Activated CD8-positive, alpha-beta memory T cell treated with anti-CD3 and anti-CD28 coated beads, Interleukin-2, amount 10 ng/mL, durations not matched to agents 7 days and 5 days (primary cell): ENCODE data around the gene SLC2A9. TPM values are rescaled to one million over a fixed set of nuclear protein-coding genes. Genes with fewer than 3 reads are reported as not detected.
"Not testable (repeated sequence)": the region's sequence is repeated elsewhere in the genome, so short reads cannot be mapped to it uniquely, and the experiment has no call there.

Experiments
- ATAC-seq: fragments of 150-1000 bp; cut with Tn5 transposase; one replicate; pipeline ENCODE4 v1.10.0; 2021; ENCODE audit warnings: moderate library complexity
- CTCF ChIA-PET: fragments of 350-600 bp; sonication (Branson Sonifier 250); formaldehyde crosslinking; loops from one replicate; lab custom pipeline; 2021; ENCODE audit warnings: antibody characterized with exemption; lab: Charles Lee
- DNase-seq: peaks from one replicate; pipeline ENCODE4 v3.0.0-alpha.2; 2020
- H3K27ac Mint-ChIP-seq: one replicate; pipeline ENCODE4 v1.8.0; 2021; ENCODE audit warnings: mild to moderate bottlenecking, mixed read lengths
- H3K27me3 Mint-ChIP-seq: one replicate; pipeline ENCODE4 v1.8.0; 2021; ENCODE audit warnings: mixed read lengths
- H3K36me3 Mint-ChIP-seq: one replicate; pipeline ENCODE4 v1.8.0; 2021; ENCODE audit warnings: mild to moderate bottlenecking, mixed read lengths
- H3K4me1 Mint-ChIP-seq: one replicate; pipeline ENCODE4 v1.8.0; 2021; ENCODE audit warnings: mixed read lengths
- H3K4me3 Mint-ChIP-seq: one replicate; pipeline ENCODE4 v1.8.0; 2021; ENCODE audit warnings: mild to moderate bottlenecking, moderate library complexity, mixed read lengths
- H3K9me3 Mint-ChIP-seq: one replicate; pipeline ENCODE4 v1.8.0; 2022; ENCODE audit warnings: low read depth, mixed read lengths
- total RNA-seq, 2 experiments: library from RNA; stranded (reverse); gene quantifications; one replicate each; pipeline ENCODE4 v1.2.3, GENCODE V29; 2021

SLC2A9 gene
- total RNA-seq, 2 experiments from 2014 or later = 1.4 to 3.8 TPM

GRCh38 chr4:9916346-9916745 lies 105.0 kb downstream of the SLC2A9 start:
- Mint-ChIP-seq H3K4me1 (no peaks in the 10 kb centered on the region), H3K27me3 (peaks cover 4% of the 10 kb centered on the region), H3K36me3 (no peaks in the 10 kb centered on the region), H3K27ac (no peak overlapping the region), H3K4me3 (no peak overlapping the region), H3K9me3 (no peaks in the 10 kb centered on the region)
- ATAC-seq (no peak), DNase-seq (no peak)
- CTCF ChIA-PET = interaction anchor here (0.7 kb wide), 1 partner anchor 98 kb away, joined by 3 read pairs; no protein-coding TSS in a partner anchor

- Mint-ChIP-seq H3K9me3 (no peaks in the 10 kb centered on the region), H3K36me3 (no peaks in the 10 kb centered on the region), H3K4me1 (no peaks in the 10 kb centered on the region), H3K27me3 (peaks cover 4% of the 10 kb centered on the region), H3K4me3 (no peak overlapping the region), H3K27ac (no peak overlapping the region)
- no peak for ATAC-seq
- CTCF ChIA-PET = interaction anchor here (0.7 kb wide), 1 partner anchor 84 kb away, joined by 3 read pairs; no protein-coding TSS in a partner anchor
- DNase-seq = no peak
These were observed 107.5 kb downstream of the SLC2A9 start for GRCh38 chr4:9913846-9914245.

- H3K27me3 Mint-ChIP-seq = peaks cover 13% of the 10 kb centered on the region
- H3K27ac Mint-ChIP-seq = no peak overlapping the region
These were observed 114.3 kb downstream of the SLC2A9 start for GRCh38 chr4:9906996-9907395.

GRCh38 chr4:9904976-9905587 lies 116.2 kb downstream of the SLC2A9 start:
- H3K4me1 Mint-ChIP-seq = peaks cover 9% of the 10 kb centered on the region
- no peak overlapping the region for H3K4me3 Mint-ChIP-seq
- H3K27me3 Mint-ChIP-seq = peaks cover 13% of the 10 kb centered on the region
- CTCF ChIA-PET = interaction anchor here (1.1 to 2.0 kb wide), 3 partner anchors 46 to 109 kb away, joined by 3 to 11 read pairs (median 3); no protein-coding TSS in a partner anchor
- H3K27ac Mint-ChIP-seq = no peak overlapping the region
- DNase-seq (no peak), ATAC-seq (peak; percentile 64)
- H3K36me3 Mint-ChIP-seq = no peaks in the 10 kb centered on the region
- no peaks in the 10 kb centered on the region for H3K9me3 Mint-ChIP-seq

More at GRCh38 chr4:9906996-9907395, 114.3 kb downstream of the SLC2A9 start:
- H3K9me3 Mint-ChIP-seq = no peaks in the 10 kb centered on the region
- no peak for DNase-seq
- CTCF ChIA-PET = no interaction called here
- no peaks in the 10 kb centered on the region for H3K36me3 Mint-ChIP-seq
- peaks cover 9% of the 10 kb centered on the region for H3K4me1 Mint-ChIP-seq
- H3K4me3 Mint-ChIP-seq = no peak overlapping the region
- ATAC-seq = no peak

- DNase-seq (no peak), ATAC-seq (no peak)
- Mint-ChIP-seq H3K9me3 (no peaks in the 10 kb centered on the region), H3K4me1 (peaks cover 9% of the 10 kb centered on the region), H3K27me3 (peaks cover 19% of the 10 kb centered on the region), H3K4me3 (no peak overlapping the region), H3K36me3 (no peaks in the 10 kb centered on the region), H3K27ac (no peak overlapping the region)
- CTCF ChIA-PET = no interaction called here
These were observed 118.0 kb downstream of the SLC2A9 start for GRCh38 chr4:9903317-9903716.

GRCh38 chr4:9901257-9901656 lies 120.0 kb downstream of the SLC2A9 start:
- H3K27me3 Mint-ChIP-seq = peaks cover 24% of the 10 kb centered on the region
- CTCF ChIA-PET = no interaction called here

GRCh38 chr4:9900633-9901032 lies 120.7 kb downstream of the SLC2A9 start:
- not testable (repeated sequence) for H3K9me3 Mint-ChIP-seq, ATAC-seq, H3K4me3 Mint-ChIP-seq, H3K4me1 Mint-ChIP-seq, H3K27ac Mint-ChIP-seq, DNase-seq, H3K36me3 Mint-ChIP-seq
- peaks cover 30% of the 10 kb centered on the region for H3K27me3 Mint-ChIP-seq
- CTCF ChIA-PET = interaction anchor here (0.9 to 2.4 kb wide), 3 partner anchors 18 to 136 kb away, joined by 3 to 20 read pairs (median 3); no protein-coding TSS in a partner anchor

More at GRCh38 chr4:9901257-9901656, 120.0 kb downstream of the SLC2A9 start:
- no peak for ATAC-seq
- no peaks in the 10 kb centered on the region for H3K36me3 Mint-ChIP-seq
- peaks cover 9% of the 10 kb centered on the region for H3K4me1 Mint-ChIP-seq
- H3K9me3 Mint-ChIP-seq = no peaks in the 10 kb centered on the region
- no peak overlapping the region for H3K4me3 Mint-ChIP-seq
- no peak for DNase-seq
- no peak overlapping the region for H3K27ac Mint-ChIP-seq

GRCh38 chr4:9899306-9900055 lies 121.8 kb downstream of the SLC2A9 start:
- H3K9me3 Mint-ChIP-seq = no peaks in the 10 kb centered on the region
- H3K4me3 Mint-ChIP-seq = no peak overlapping the region
- no peaks in the 10 kb centered on the region for H3K36me3 Mint-ChIP-seq
- ATAC-seq = no peak
- CTCF ChIA-PET = interaction anchor here (0.8 to 2.4 kb wide), 5 partner anchors 16 to 134 kb away, joined by 3 to 20 read pairs (median 3); no protein-coding TSS in a partner anchor
- peaks cover 34% of the 10 kb centered on the region for H3K27me3 Mint-ChIP-seq
- H3K4me1 Mint-ChIP-seq = no peaks in the 10 kb centered on the region
- no peak for DNase-seq
- no peak overlapping the region for H3K27ac Mint-ChIP-seq

GRCh38 chr4:9898596-9899305 lies 122.5 kb downstream of the SLC2A9 start:
- peaks cover 38% of the 10 kb centered on the region for H3K27me3 Mint-ChIP-seq
- ATAC-seq (peak; percentile 47), DNase-seq (peak; percentile 44)
- no peaks in the 10 kb centered on the region for H3K4me1 Mint-ChIP-seq
- H3K9me3 Mint-ChIP-seq = no peaks in the 10 kb centered on the region
- no peak overlapping the region for H3K4me3 Mint-ChIP-seq
- no peaks in the 10 kb centered on the region for H3K36me3 Mint-ChIP-seq
- CTCF ChIA-PET = interaction anchor here (0.8 to 2.4 kb wide), 3 partner anchors 32 to 134 kb away, joined by 3 to 20 read pairs (median 4); no protein-coding TSS in a partner anchor
- no peak overlapping the region for H3K27ac Mint-ChIP-seq

GRCh38 chr4:9895333-9895705 lies 126.0 kb downstream of the SLC2A9 start:
- no peak overlapping the region for H3K4me3 Mint-ChIP-seq
- peaks cover 35% of the 10 kb centered on the region for H3K27me3 Mint-ChIP-seq
- H3K4me1 Mint-ChIP-seq = no peaks in the 10 kb centered on the region
- no peaks in the 10 kb centered on the region for H3K9me3 Mint-ChIP-seq
- no peak for DNase-seq
- ATAC-seq = no peak
- CTCF ChIA-PET = no interaction called here
- no peaks in the 10 kb centered on the region for H3K36me3 Mint-ChIP-seq
- no peak overlapping the region for H3K27ac Mint-ChIP-seq

- no peak for ATAC-seq
- DNase-seq = no peak
- CTCF ChIA-PET = no interaction called here
- Mint-ChIP-seq H3K4me1 (no peaks in the 10 kb centered on the region), H3K27me3 (peaks cover 32% of the 10 kb centered on the region), H3K9me3 (no peaks in the 10 kb centered on the region), H3K27ac (no peak overlapping the region), H3K4me3 (no peak overlapping the region), H3K36me3 (no peaks in the 10 kb centered on the region)
These were observed 126.5 kb downstream of the SLC2A9 start for GRCh38 chr4:9894644-9895332.

- no peak for ATAC-seq
- no peak overlapping the region for H3K4me3 Mint-ChIP-seq
- no peak overlapping the region for H3K27ac Mint-ChIP-seq
- CTCF ChIA-PET = no interaction called here
- no peak for DNase-seq
- H3K27me3 Mint-ChIP-seq = peaks cover 29% of the 10 kb centered on the region
- no peaks in the 10 kb centered on the region for H3K36me3 Mint-ChIP-seq
- no peaks in the 10 kb centered on the region for H3K9me3 Mint-ChIP-seq
- H3K4me1 Mint-ChIP-seq = no peaks in the 10 kb centered on the region
These were observed 127.8 kb downstream of the SLC2A9 start for GRCh38 chr4:9893329-9894108.
